ENCODE data around the gene TAS1R1.

TAS1R1 gene

DNA sequence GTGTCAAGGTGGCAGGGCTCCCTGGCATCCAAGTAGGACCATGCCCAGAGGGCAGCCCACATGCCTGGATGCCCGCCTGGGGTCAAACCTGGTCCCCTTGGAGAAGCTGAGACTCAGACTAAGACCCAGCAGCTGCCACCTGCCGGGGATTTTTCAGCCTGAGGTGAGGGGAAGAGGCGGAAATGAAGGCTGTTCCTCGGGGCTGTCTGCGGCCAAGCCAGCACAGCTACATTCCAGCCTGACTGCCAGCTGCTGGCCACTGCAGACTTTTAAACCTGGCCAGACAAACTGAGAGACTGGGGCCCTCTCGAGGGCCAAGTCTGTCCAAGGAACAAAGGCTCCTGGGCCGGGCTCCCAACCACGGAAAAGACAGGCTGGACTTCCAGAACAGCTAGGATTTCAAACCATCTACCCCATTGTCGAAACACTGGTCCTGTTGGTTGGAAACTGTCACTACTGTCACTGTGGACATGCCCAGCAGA, 41.7 kb upstream of the TAS1R1 start:
- Histone ChIP-seq H3K9me3 (ENCODE audit: severe bottlenecking) (no peaks in the 10 kb centered on the region), H3K27ac (ENCODE audit: poor library complexity, severe bottlenecking) (no peak overlapping the region), H3K4me3 (ENCODE audit: severe bottlenecking) (no peak overlapping the region), H3K27me3 (ENCODE audit: insufficient read depth, poor library complexity, severe bottlenecking) (no peaks in the 10 kb centered on the region), H3K4me1 (ENCODE audit: insufficient read depth, poor library complexity, severe bottlenecking) (no peaks in the 10 kb centered on the region), H3K36me3 (ENCODE audit: low read depth) (no peaks in the 10 kb centered on the region)
- ATAC-seq (ENCODE audit: low read depth) (peak; percentile 59), DNase-seq (ENCODE audit: low spot score) (no peak)
- TF ChIP-seq, protein P1, sequence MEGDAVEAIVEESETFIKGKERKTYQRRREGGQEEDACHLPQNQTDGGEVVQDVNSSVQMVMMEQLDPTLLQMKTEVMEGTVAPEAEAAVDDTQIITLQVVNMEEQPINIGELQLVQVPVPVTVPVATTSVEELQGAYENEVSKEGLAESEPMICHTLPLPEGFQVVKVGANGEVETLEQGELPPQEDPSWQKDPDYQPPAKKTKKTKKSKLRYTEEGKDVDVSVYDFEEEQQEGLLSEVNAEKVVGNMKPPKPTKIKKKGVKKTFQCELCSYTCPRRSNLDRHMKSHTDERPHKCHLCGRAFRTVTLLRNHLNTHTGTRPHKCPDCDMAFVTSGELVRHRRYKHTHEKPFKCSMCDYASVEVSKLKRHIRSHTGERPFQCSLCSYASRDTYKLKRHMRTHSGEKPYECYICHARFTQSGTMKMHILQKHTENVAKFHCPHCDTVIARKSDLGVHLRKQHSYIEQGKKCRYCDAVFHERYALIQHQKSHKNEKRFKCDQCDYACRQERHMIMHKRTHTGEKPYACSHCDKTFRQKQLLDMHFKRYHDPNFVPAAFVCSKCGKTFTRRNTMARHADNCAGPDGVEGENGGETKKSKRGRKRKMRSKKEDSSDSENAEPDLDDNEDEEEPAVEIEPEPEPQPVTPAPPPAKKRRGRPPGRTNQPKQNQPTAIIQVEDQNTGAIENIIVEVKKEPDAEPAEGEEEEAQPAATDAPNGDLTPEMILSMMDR (IDR thresholded peaks at IDR 0.05; ENCODE audit: poor library complexity, severe bottlenecking) = no peak

DNA sequence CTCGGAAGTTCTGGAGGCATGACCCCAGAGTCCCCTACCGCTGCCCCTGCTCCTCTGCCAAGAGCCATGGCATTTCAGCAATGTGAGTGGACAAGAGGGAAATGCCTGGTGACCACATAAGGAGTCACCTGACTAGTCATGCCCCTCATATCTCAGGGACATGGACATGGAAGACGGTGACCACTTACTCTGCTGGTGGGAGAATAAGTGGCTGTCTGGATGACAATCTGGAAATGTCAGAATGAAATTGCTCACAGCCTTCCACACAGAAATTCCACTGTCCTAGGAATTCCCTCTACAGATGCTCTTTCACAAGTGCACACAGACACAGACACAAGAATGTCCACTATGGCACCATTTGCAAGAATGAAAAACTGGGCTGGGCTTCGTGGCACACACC, 39.3 kb upstream of the TAS1R1 start:
- TF ChIP-seq, protein P1 (IDR thresholded peaks at IDR 0.05; ENCODE audit: poor library complexity, severe bottlenecking) = no peak
- H3K27ac ChIP-seq (ENCODE audit: poor library complexity, severe bottlenecking) = no peak overlapping the region
- ATAC-seq (ENCODE audit: low read depth) (no peak), DNase-seq (ENCODE audit: low spot score) (no peak)
- H3K4me3 ChIP-seq (ENCODE audit: severe bottlenecking) = no peak overlapping the region
- no peaks in the 10 kb centered on the region for H3K36me3 ChIP-seq (ENCODE audit: low read depth)
- H3K27me3 ChIP-seq (ENCODE audit: insufficient read depth, poor library complexity, severe bottlenecking) = no peaks in the 10 kb centered on the region
- H3K9me3 ChIP-seq (ENCODE audit: severe bottlenecking) = no peaks in the 10 kb centered on the region
- H3K4me1 ChIP-seq (ENCODE audit: insufficient read depth, poor library complexity, severe bottlenecking) = peaks cover 9% of the 10 kb centered on the region

DNA sequence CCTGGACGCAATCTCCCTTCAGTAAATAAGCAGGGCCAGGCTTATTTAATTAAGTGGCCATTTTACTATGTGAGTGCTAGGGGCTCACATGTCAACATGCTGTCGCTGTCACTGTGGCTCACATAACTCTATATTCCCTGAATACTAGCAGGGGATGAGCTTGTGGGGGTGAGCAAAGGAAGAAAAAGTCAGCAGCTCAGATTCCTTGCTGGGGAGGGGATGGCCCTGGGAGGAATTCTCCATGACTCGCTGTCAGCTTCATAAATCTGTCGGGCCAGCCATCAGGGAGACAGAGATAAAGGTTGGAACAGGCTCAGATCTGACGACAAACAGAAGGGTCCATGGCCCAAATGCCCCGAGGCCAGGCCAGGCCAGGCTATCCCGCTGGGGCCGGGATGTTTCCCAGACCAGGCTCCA, 37.7 kb upstream of the TAS1R1 start:
- Histone ChIP-seq H3K27me3 (ENCODE audit: insufficient read depth, poor library complexity, severe bottlenecking) (no peaks in the 10 kb centered on the region), H3K27ac (ENCODE audit: poor library complexity, severe bottlenecking) (no peak overlapping the region), H3K4me3 (ENCODE audit: severe bottlenecking) (no peak overlapping the region), H3K9me3 (ENCODE audit: severe bottlenecking) (no peaks in the 10 kb centered on the region), H3K4me1 (ENCODE audit: insufficient read depth, poor library complexity, severe bottlenecking) (peaks cover 11% of the 10 kb centered on the region), H3K36me3 (ENCODE audit: low read depth) (no peaks in the 10 kb centered on the region)
- no peak for ATAC-seq (ENCODE audit: low read depth)
- TF ChIP-seq, protein P1 (IDR thresholded peaks at IDR 0.05; ENCODE audit: poor library complexity, severe bottlenecking) = no peak
- no peak for DNase-seq (ENCODE audit: low spot score)

DNA sequence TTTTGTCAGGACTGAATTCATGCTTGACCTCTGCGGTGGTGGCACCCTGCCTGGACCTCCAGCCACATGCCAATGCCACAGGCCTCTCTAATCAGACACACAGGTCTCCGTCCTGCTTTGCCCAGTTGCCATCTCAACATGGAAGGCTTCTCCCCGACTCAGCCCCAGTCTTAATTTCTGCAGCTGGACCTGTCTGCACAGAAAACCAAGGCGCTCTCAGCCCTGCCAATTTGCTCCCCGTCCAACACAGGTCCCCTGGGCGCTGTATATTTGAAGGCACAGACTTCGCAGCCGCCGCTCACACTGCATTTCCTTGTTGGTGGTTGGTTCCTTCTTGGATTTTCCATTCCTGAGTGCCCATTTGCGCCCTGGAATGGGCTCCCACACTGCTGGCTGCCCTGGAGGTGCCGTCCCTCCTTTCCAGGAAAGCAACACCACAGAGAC, 35.6 kb upstream of the TAS1R1 start:
- H3K27me3 ChIP-seq (ENCODE audit: insufficient read depth, poor library complexity, severe bottlenecking) = no peaks in the 10 kb centered on the region
- no peak for DNase-seq (ENCODE audit: low spot score)
- no peak; the same call in 2 of the 3 replicates for ATAC-seq (ENCODE audit: low read depth)
- no peak overlapping the region for H3K4me3 ChIP-seq (ENCODE audit: severe bottlenecking)
- no peak overlapping the region for H3K27ac ChIP-seq (ENCODE audit: poor library complexity, severe bottlenecking)
- H3K4me1 ChIP-seq (ENCODE audit: insufficient read depth, poor library complexity, severe bottlenecking) = peaks cover 11% of the 10 kb centered on the region
- no peaks in the 10 kb centered on the region for H3K9me3 ChIP-seq (ENCODE audit: severe bottlenecking)
- TF ChIP-seq, protein P1 (IDR thresholded peaks at IDR 0.05; ENCODE audit: poor library complexity, severe bottlenecking) = no peak
- no peaks in the 10 kb centered on the region for H3K36me3 ChIP-seq (ENCODE audit: low read depth)

DNA sequence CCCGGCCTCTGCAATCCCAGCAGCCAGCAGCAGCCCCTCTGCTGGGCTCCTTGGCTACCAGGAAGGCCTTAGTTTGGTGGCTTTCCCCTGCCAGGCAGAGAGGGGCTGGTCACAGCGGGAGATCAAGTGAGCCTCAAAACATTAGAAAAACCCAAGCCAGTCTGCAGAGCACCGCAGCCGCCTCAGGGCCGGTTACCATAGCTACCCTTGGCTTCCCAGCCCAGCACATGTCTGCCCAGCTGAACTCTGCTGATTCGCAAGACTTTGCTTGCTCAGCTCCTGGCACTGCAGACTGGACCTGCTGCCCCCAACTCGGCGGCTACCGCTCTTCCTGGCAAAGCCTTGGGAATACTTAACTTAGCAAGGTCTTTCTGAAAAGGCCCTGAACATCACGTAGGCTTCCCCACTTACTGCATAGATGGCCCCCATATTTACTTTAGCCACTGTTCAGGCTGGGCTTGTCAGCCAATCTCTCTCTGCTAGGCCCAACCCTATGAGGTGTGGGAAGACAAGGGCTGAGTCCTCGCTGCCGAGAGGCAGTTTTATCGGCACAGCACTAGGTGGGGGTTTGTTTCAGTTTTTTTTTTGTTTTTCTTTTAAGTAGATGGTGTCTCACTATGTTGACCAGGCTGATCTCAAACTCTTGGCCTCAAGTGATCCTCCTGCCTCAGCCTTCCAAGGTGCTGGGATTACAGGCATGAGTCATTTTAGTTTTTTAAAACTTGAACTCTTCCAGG, 35.0 kb upstream of the TAS1R1 start:
- ATAC-seq (ENCODE audit: low read depth) (peak; percentile 83), DNase-seq (ENCODE audit: low spot score) (no peak)
- no peak overlapping the region for H3K4me3 ChIP-seq (ENCODE audit: severe bottlenecking)
- peaks cover 11% of the 10 kb centered on the region for H3K4me1 ChIP-seq (ENCODE audit: insufficient read depth, poor library complexity, severe bottlenecking)
- no peaks in the 10 kb centered on the region for H3K9me3 ChIP-seq (ENCODE audit: severe bottlenecking)
- TF ChIP-seq, protein P1 (IDR thresholded peaks at IDR 0.05; ENCODE audit: poor library complexity, severe bottlenecking) = no peak
- H3K27me3 ChIP-seq (ENCODE audit: insufficient read depth, poor library complexity, severe bottlenecking) = no peaks in the 10 kb centered on the region
- peaks cover 1% of the 10 kb centered on the region for H3K36me3 ChIP-seq (ENCODE audit: low read depth)
- no peak overlapping the region for H3K27ac ChIP-seq (ENCODE audit: poor library complexity, severe bottlenecking)

Measured in RWPE2 (cell line).